Anterior cingulate cortex (tissue), 58 donors: Measurements from ENCODE around the gene RAP1A.
A peak's percentile ranks its signal among the peaks of the same experiment; 100 is the strongest.
"Not testable (repeated sequence)": the region's sequence is repeated elsewhere in the genome, so short reads cannot be mapped to it uniquely, and the experiment has no call there.

ENCODE experiments used
- DNase-seq, 58 donors: peaks; one replicate each; lab custom pipeline; 2025; lab: John Stamatoyannopoulos, UW

Gene RAP1A

GRCh38 chr1:111658622-111659021 lies 39.0 kb downstream of the RAP1A start:
- DNase-seq, result no peak

GRCh38 chr1:111660204-111661150 lies 40.9 kb downstream of the RAP1A start:
- peak in 1 of 58 donors; percentile 8 for DNase-seq

GRCh38 chr1:111664652-111665051 lies 45.1 kb downstream of the RAP1A start:
- DNase-seq, result no peak

- DNase-seq, result peak in 1 of 58 donors; percentile 5
Observed at GRCh38 chr1:111665497-111665896, 45.9 kb downstream of the RAP1A start.

- DNase-seq, result no peak
Observed at GRCh38 chr1:111666828-111667227, 47.2 kb downstream of the RAP1A start.

- no peak for DNase-seq
Observed at GRCh38 chr1:111669268-111669667, 49.7 kb downstream of the RAP1A start.

GRCh38 chr1:111671852-111672251 lies 52.3 kb downstream of the RAP1A start:
- no peak for DNase-seq

GRCh38 chr1:111672331-111672730 lies 52.7 kb downstream of the RAP1A start:
- no peak for DNase-seq

GRCh38 chr1:111677604-111678003 lies 58.0 kb downstream of the RAP1A start:
- no peak for DNase-seq

- DNase-seq, result no peak
Observed at GRCh38 chr1:111679541-111679940, 60.0 kb downstream of the RAP1A start.

- DNase-seq, result not testable (repeated sequence)
Observed at GRCh38 chr1:111680212-111680800, 60.7 kb downstream of the RAP1A start.

- DNase-seq, result not testable (repeated sequence)
Observed at GRCh38 chr1:111685293-111686153, 65.9 kb downstream of the RAP1A start.

GRCh38 chr1:111690306-111690617 lies 70.7 kb downstream of the RAP1A start:
- peak in 33 of 58 donors; percentile 1 to 68 (median 21) for DNase-seq

- DNase-seq, result no peak
Observed at GRCh38 chr1:111691886-111692285, 72.3 kb downstream of the RAP1A start.

GRCh38 chr1:111695801-111696200 lies 76.2 kb downstream of the RAP1A start:
- no peak for DNase-seq

- DNase-seq, result no peak
Observed at GRCh38 chr1:111696330-111696729, 76.7 kb downstream of the RAP1A start.

- no peak for DNase-seq
Observed at GRCh38 chr1:111699268-111699667, 79.7 kb downstream of the RAP1A start.

GRCh38 chr1:111702504-111703050 lies 83.0 kb downstream of the RAP1A start:
- DNase-seq, result no peak

- DNase-seq, result no peak
Observed at GRCh38 chr1:111704240-111704639, 84.7 kb downstream of the RAP1A start.

- no peak for DNase-seq
Observed at GRCh38 chr1:111704776-111705175, 85.2 kb downstream of the RAP1A start.

- DNase-seq, result no peak
Observed at GRCh38 chr1:111705841-111706240, 86.3 kb downstream of the RAP1A start.
